ENCODE results near the gene OPCML.

Gene OPCML

DNA sequence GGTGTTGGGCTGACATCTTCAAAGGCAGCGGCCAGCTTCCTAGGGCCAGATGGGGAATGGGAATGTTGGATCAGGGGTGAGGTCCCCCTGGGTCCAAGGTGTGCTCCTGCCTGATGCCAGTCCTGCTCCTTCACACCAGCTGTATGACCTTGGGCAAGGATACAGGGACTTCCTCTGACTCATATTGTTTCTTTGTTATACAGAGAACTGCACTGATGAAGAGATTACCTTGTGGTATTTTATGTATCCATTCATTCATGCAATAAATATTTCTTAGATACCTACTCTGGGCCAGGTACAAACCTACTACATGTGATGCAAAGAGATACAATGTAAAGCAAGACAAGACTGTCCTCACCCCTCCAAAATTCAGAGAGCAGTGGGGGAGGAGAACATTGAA is 3.9 kb upstream of the OPCML start:
- no peak for FAIRE-seq

DNA sequence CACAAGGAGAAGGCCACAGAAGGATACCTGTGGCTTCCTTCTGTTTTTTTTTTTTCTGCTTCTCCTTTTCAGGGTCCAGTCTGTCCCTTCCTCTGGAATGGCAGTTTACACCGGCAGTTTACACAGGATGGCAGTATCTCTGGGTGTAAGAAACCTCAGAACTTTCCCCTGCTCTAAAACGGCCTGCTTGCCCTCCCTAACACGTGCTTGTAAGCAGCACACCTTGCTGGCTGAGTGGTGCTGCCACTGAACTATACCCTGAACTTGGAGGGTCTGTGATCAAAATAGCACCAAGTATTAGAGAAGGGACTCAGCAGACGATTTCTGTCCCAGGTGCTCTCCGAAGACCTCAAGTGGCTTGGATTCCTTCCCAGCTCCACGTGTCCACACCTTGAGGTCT is 904 bp upstream of the OPCML start:
- FAIRE-seq = no peak

DNA sequence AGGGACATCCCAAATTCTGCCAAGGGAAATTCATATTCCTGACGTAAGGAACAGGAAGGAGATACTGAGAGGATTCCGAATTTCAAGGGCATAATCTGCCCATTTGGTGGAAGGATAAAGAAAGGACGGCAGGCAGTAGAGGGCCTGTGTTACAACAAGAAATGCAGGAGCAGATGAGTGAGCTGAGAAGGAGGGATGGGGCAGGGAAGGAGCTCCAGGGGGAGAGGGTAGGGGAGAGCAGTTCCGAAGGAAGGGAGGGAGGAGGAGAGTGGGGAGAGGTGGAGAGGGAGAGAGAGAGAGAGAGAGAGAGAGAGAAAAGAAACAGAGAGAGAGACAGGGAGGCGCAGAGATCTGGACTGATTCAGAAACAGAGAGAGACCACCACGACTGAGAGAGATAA is 843 bp downstream of the OPCML start:
- FAIRE-seq = no peak

DNA sequence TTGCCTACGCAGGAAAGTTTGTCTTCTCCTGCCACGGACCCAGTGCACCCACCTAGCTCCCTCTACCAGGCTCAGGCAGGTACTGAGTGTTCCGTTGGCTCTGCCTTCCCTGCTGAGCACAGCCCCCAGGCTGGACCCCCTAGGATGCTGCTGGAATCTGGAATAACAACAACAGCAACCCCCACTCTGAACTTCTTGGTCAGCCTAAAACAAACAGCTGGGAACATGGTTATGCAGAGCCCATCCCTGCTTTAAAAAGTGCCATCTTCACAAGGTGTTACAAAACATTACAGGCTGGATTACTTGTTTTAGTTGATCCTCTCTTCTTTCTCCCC is 1.8 kb downstream of the OPCML start:
- FAIRE-seq = no peak

DNA sequence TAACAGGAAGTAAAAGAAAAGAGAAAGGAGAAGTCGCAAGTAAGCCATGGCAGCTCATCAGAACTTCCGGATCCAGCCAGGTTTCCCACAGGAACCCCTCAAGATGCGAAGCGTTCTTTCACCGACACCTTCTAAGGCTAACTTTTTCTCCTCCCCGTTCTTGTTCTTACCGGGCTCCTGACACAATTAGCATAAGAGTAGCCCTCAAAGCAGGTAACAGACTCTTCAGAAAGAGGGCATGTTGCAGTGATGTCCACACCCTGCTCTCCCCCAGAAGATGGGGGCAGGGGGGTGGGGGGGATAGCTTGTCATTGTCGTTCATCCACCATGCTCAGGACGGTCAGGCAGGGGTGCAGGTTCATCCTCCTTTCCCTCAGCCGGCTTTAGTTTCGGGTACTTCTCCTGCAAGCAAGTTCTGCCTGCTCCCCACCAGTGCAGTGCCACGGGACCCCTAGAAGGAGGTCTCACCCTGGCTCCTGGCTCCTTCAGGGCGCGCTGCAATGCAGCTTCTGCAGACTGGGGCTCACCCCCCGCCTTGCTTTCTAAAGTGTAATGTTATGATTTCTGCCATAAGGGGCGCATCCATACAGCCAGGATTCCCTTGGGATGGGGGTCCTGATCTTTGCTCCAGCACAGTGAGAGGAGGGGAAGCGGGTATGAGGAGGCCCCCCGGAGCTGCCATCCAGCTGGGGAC is 2.3 kb downstream of the OPCML start:
- FAIRE-seq = no peak

DNA sequence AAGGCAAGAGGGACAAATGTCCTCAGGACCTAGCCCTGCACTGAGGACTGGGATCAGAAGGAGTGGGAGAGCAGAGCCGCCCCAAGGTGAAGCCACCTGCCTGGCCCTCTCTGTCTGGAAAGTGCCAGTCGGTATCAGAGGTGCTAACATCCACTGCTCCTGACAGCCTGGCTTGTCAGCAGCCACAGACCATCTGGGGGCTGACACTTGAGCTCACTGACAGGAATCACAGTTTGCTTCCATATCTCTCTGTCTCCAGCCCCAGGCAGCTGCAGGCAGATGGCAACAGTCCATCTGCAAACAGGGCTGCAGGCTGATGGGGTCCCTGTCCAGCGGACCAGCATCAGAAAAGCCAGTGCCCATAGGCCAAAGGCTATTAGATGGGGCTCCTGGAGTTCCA is 5.5 kb downstream of the OPCML start:
- FAIRE-seq = no peak

DNA sequence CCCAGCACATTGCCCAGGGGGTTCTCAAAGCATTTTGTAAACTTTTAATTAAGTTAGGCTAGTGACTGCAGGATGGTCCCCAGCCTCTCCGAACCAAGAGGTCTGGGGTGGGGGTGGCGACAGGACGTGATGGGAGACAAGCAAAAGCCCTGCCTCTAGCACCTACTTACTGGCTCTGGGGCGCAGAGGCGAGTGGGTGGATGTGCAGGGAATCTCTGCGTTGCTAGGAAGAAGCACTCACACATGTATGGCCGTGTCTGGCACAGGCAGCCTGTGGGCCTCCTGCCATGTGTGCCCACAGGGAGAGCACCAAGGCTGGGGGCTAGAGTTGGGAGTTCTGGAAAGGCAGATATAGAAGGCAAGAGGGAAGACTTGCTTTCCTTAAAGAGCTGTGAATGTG is 6.3 kb downstream of the OPCML start:
- FAIRE-seq = no peak

GRCh38 chr11:133524488-133524887 is 7.8 kb downstream of the OPCML start:
- FAIRE-seq = no peak

- no peak for FAIRE-seq
Observed at GRCh38 chr11:133522344-133522743, 10.0 kb downstream of the OPCML start.

DNA sequence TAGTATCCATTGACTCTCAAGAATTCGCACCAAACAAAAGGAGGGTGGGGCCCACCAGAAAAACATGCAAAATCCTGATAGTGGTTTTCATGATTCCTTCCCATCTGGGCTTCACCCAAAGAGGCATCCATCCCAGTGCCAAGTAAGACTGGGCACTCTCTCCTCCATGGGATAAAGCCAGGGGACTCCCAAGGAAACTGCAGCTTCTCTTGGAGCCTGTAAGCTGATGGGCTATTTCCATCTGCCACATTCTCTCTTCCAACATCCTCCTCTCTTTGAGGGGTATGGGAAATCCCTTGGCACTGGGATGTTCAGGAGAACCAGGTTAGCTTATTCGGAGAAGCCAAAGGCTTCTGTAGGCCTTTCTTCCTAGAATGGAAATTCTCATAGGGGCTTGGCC is 10.8 kb downstream of the OPCML start:
- no peak for FAIRE-seq

GRCh38 chr11:133520707-133521106 is 11.6 kb downstream of the OPCML start:
- FAIRE-seq = no peak

GRCh38 chr11:133519560-133519959 is 12.7 kb downstream of the OPCML start:
- no peak for FAIRE-seq

GRCh38 chr11:133518702-133519264 is 13.5 kb downstream of the OPCML start:
- FAIRE-seq = no peak

DNA sequence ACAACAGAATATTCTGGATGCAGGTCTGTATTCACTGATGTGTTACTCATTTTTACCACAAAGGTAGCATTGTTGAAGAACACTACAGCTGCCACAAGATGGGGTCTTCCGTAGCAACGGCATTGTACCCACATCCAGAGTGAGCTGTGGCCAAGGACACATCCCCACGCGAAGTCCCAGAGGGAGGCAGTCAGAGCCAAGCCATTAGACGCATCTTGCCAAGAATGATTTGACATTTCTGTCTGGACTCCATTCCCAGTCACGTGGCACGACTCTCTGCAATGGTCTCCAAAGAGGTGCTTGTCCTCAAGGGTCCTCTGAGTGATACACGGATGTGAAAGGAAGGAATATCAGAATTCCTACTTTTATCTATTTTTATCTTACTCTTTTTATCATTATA is 15.5 kb downstream of the OPCML start:
- no peak for FAIRE-seq

- no peak for FAIRE-seq
Observed at GRCh38 chr11:133515107-133515506, 17.2 kb downstream of the OPCML start.

DNA sequence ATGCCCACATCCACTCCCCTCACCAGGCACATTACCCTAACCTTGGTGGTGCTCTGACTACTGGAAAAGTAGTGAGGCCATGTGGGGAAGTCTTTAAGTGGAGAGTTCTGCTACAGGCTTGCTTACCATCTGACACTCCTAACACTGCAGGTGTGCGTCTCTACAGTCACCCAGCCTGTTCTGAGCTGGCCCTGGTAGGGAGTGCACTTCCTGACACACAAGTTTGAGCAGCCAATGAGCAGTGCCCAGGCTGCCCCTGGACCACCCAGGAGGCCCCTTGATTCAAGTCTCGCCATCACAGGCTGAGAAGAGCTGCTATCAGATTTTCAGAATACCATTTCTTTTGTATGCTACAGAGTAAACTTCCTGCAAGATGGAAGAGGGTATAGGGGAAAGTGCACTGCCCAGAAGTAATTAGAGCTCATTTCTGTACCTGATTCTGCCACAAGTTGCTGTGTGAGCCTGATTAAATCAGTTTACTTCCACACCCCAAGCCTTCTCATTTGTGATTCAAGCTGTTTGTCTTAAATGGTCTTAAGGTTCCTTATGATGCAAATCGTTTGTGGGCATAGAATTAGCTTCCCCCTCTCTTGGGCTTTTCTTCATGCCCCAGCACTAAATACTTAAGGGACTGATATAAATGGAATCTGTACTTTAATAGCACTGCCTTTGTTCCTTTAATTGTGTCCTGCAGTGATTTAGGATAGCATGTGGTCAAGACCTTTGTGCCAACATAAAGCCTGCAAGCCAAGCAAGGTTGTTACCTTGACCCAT is 22.2 kb downstream of the OPCML start:
- no peak for FAIRE-seq

DNA sequence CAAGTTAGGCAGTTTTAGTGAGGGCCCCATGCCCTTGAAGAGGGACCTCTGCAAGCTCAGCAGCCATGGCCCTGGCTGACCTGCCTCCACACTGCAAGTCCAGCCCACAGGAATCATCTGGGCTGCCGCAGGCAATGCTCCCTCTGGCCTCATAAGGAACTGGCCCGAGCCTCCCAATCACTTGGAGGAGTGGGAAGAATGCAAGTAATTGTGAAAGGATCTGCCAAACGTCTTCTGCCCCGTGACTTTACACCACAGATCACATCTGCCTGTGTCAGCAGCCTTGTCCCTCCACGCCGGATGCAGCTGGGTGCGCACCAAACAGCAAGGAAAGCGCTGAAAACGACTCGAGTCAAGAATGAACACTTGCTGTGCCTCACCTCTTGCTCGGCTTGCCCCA is 23.8 kb downstream of the OPCML start:
- FAIRE-seq = no peak

DNA sequence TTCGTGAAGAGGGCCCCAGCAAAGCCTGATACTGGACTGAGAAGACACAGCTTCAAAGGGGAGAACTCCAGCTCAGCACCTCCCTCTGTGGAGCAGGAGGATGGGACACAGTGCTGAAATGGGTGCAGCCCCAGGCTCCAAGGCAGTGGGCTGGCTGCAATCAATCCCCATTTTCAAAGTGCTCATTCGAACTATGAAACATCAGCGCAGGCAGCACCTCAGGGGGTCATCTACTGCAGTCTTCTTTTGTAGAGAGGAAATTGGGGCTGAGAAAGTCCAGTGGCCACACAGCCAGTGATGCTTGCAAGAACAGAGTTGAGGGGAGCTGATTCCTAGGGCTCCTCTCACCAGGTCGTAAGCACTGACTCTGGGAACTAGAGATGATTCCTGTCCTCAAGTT is 25.1 kb downstream of the OPCML start:
- FAIRE-seq = no peak

DNA sequence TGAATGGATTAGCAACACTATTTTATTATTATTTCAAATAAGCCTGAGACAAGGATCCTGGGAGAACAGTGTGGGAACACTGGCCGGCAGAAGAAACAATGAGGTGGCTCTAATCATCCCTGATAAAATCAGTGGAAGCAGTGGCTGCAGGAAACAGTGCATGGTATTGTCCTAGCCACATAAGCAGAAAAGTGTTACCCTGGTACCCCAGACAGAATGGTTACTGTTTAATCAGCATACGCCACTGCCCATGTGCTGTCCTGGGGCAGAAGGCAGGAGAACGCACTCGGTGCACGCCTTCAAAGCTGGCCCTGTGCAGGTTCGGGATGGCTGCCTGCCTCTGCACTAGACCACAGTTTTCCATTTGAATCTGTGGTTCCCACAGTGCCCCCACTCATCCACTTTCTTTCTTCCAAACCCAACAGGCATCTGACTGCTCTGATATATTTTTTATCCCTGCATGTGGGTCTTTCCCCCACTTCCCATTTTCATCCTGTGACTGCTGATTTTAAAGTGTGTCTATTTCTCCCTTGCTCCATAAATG is 25.7 kb downstream of the OPCML start:
- no peak for FAIRE-seq

DNA sequence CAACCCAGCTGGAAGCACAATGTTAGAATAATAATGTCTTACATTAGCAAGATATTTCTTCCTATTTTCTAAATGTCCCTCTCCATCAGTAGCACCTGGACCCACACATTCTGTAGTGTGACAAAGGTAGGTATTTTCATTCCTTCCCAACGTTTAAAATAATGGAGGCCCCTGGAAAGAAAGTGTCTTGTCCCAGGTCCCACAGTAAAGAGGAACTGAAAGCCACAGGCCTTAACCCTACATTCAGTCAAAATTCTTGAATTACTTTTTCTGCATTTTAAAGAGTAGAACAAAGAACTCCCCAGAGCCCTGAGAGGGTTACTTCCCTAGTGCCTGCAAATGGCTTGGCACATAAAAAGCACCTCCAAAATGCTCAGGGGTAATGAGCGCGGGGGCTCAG is 26.3 kb downstream of the OPCML start:
- FAIRE-seq = no peak

DNA sequence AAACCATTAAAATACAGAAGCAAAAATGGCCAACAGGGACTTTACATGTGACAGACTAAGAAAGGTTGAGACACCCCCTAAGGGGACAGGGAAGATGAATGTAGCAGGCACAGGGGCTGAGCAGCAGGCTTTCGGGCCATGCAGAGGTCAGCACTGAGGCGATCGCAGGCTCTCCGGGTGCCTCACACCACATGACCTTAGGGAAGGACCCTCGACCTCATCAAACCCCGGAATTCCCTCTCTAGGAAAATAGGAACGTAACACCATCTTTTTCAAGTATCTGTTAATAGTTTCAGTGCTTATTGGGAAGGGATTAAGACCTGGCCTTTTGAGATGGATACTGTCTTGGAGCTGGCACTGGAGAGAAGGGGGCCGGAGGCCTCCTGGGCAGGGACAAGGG is 27.4 kb downstream of the OPCML start:
- FAIRE-seq = no peak

GRCh38 chr11:133503776-133504175 is 28.5 kb downstream of the OPCML start:
- FAIRE-seq = no peak

DNA sequence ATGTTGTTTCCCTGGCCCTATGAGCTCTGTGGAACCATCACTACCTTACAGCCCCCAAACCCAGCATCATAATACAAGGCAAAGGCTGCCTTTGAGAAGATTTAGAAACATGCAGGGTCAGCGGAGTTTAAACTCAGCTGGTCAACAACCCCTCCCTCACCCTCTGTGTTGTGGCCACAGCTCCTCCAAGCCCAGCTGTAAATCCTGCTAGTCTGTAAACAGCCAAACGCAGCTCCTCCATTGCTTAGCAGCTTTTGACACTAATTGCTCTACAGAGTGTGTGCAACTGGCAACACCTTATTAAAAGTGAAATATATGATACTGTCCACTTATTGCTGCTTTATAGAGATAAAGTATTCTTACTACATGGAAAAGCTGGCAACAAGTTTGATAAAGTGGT is 29.1 kb downstream of the OPCML start:
- FAIRE-seq = no peak
